ENCODE data around the gene USP47.

The USP47 gene

GRCh38 chr11:11946180-11946579 lies 104.4 kb downstream of the USP47 start:
- TF ChIP-seq CTCF (IDR thresholded peaks at IDR 0.05; ENCODE audit: low read depth, low read length), result no peak
- no peak overlapping the region for H3K4me3 ChIP-seq (ENCODE audit: low read depth, low read length)
- H3K36me3 ChIP-seq, result peaks cover 31% of the 10 kb centered on the region
- DNase-seq, result no peak
- H3K27me3 ChIP-seq (ENCODE audit: insufficient read depth, low read depth, severe bottlenecking), result no peaks in the 10 kb centered on the region
- no peak overlapping the region for H3K27ac ChIP-seq
- no peaks in the 10 kb centered on the region for H3K9me3 ChIP-seq (ENCODE audit: severe bottlenecking)

DNA sequence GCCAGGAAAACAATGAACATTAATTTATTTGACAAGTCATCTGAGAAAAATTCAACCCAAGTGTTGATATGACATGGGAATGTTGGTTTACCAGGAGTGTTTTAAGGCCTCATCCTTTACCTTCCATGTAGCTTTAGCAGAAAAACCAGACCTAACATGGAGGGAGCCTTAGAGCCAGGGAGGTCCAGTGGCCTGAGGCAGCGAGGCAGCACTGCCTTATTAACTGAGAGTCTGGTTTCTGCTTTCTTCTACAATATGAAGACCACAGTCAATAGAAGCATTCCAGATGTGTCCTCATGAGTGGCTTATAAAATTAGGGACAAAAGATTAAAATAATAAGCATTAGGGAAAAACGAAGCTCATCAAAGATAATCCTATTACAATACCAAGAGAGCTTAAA lies 105.1 kb downstream of the USP47 start:
- Histone ChIP-seq H3K27me3 (ENCODE audit: insufficient read depth, low read depth, severe bottlenecking) (no peaks in the 10 kb centered on the region), H3K36me3 (peaks cover 34% of the 10 kb centered on the region), H3K9me3 (ENCODE audit: severe bottlenecking) (no peaks in the 10 kb centered on the region), H3K27ac (no peak overlapping the region), H3K4me3 (ENCODE audit: low read depth, low read length) (no peak overlapping the region)
- TF ChIP-seq CTCF (IDR thresholded peaks at IDR 0.05; ENCODE audit: low read depth, low read length), result no peak
- no peak for DNase-seq

DNA sequence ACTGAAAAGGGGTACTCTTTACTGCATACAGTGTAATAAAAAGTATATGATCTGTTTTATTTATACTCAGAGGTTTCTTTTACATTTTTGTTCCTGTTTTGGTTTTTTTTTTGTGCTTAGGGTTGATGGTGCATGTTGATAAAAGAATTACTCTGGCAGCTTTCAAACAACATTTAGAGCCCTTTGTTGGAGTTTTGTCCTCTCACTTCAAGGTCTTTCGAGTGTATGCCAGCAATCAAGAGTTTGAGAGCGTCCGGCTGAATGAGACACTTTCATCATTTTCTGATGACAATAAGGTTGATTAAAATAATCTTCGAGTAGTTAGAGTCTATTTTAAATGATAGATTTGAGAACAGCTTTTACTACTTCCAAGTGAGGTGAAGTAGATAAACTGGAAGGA lies 106.1 kb downstream of the USP47 start:
- Histone ChIP-seq H3K36me3 (peaks cover 33% of the 10 kb centered on the region), H3K9me3 (ENCODE audit: severe bottlenecking) (no peaks in the 10 kb centered on the region), H3K4me3 (ENCODE audit: low read depth, low read length) (no peak overlapping the region), H3K27me3 (ENCODE audit: insufficient read depth, low read depth, severe bottlenecking) (no peaks in the 10 kb centered on the region), H3K27ac (no peak overlapping the region)
- no peak for DNase-seq
- TF ChIP-seq CTCF (IDR thresholded peaks at IDR 0.05; ENCODE audit: low read depth, low read length), result no peak

DNA sequence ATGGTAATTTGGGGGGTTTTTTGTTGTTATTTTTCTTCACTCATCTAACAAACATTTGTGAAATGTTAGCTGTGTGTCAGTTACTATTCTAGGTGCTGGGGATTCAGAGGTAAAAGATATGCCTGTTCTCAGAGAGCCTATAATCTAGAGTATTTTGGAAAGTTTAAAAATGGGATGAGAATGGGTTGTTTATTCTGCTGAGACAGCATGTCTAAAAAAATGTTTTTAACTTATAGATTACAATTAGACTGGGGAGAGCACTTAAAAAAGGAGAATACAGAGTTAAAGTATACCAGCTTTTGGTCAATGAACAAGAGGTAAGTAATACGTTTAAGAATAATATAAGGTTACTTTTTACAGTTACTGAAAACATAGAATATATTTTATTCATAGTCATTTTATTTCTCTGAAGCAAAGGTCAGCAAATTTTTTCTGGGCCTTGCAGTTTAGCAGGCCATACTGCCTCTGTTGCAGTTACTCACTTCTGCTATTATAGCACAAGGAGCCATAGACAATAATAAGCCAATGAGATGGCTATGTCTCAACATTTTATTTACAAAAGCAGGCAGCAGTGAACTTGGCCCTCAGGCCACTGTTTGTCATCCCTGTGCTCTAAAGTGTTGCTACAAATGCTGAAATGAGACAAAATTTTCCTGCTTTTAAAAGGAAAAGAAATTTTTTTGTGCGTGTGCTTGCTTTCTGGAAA lies 106.6 kb downstream of the USP47 start:
- Histone ChIP-seq H3K27me3 (ENCODE audit: insufficient read depth, low read depth, severe bottlenecking) (no peaks in the 10 kb centered on the region), H3K36me3 (peaks cover 37% of the 10 kb centered on the region), H3K9me3 (ENCODE audit: severe bottlenecking) (no peaks in the 10 kb centered on the region), H3K4me3 (ENCODE audit: low read depth, low read length) (no peak overlapping the region), H3K27ac (no peak overlapping the region)
- no peak for TF ChIP-seq CTCF (IDR thresholded peaks at IDR 0.05; ENCODE audit: low read depth, low read length)
- DNase-seq, result no peak

- no peaks in the 10 kb centered on the region for H3K9me3 ChIP-seq (ENCODE audit: severe bottlenecking)
- no peak for DNase-seq
- H3K36me3 ChIP-seq, result peaks cover 46% of the 10 kb centered on the region
- H3K4me3 ChIP-seq (ENCODE audit: low read depth, low read length), result no peak overlapping the region
- H3K27me3 ChIP-seq (ENCODE audit: insufficient read depth, low read depth, severe bottlenecking), result no peaks in the 10 kb centered on the region
- no peak for TF ChIP-seq CTCF (IDR thresholded peaks at IDR 0.05; ENCODE audit: low read depth, low read length)
- no peak overlapping the region for H3K27ac ChIP-seq
Observed at GRCh38 chr11:11949482-11949881, 107.7 kb downstream of the USP47 start.

- no peak for DNase-seq
- H3K4me3 ChIP-seq (ENCODE audit: low read depth, low read length), result no peak overlapping the region
- no peak overlapping the region for H3K27ac ChIP-seq
- no peaks in the 10 kb centered on the region for H3K9me3 ChIP-seq (ENCODE audit: severe bottlenecking)
- peaks cover 64% of the 10 kb centered on the region for H3K36me3 ChIP-seq
- H3K27me3 ChIP-seq (ENCODE audit: insufficient read depth, low read depth, severe bottlenecking), result no peaks in the 10 kb centered on the region
- no peak for TF ChIP-seq CTCF (IDR thresholded peaks at IDR 0.05; ENCODE audit: low read depth, low read length)
Observed at GRCh38 chr11:11952036-11952435, 110.3 kb downstream of the USP47 start.

Measured in WERI-Rb-1 (cell line).